ENCODE measurements around the gene DAG1.

DAG1 gene

GRCh38 chr3:49509028-49509561 lies 39.0 kb downstream of the DAG1 start:
- ATAC-seq: no peak
- TF ChIP-seq TOX (CRISPR knock-in tag; IDR thresholded peaks at IDR 0.05; ENCODE audit: borderline replicate concordance): no peak
- TF ChIP-seq TCF4 (CRISPR knock-in tag; IDR thresholded peaks at IDR 0.05; ENCODE audit: borderline replicate concordance): no peak
- no peak for TF ChIP-seq CSDC2 (CRISPR knock-in tag; IDR thresholded peaks at IDR 0.05)
- TF ChIP-seq CREB5 (CRISPR knock-in tag; IDR thresholded peaks at IDR 0.05; ENCODE audit: low read depth): no peak
- no peak for TF ChIP-seq ZC3H10 (CRISPR knock-in tag; IDR thresholded peaks at IDR 0.05)
- no peak for TF ChIP-seq SNAI2 (CRISPR knock-in tag; IDR thresholded peaks at IDR 0.05)
- no peak for TF ChIP-seq OSR1 (CRISPR knock-in tag; IDR thresholded peaks at IDR 0.05)
- TF ChIP-seq ZNF565 (CRISPR knock-in tag; conservative IDR thresholded peaks at IDR 0.05; ENCODE audit: low read depth): no peak
- no peak for TF ChIP-seq GLIS3 (CRISPR knock-in tag; IDR thresholded peaks at IDR 0.05)
- no peak for TF ChIP-seq CSRNP3 (CRISPR knock-in tag; IDR thresholded peaks at IDR 0.05)
- no peak for TF ChIP-seq ZNF8 (CRISPR knock-in tag; IDR thresholded peaks at IDR 0.05)
- TF ChIP-seq PPARA (CRISPR knock-in tag; IDR thresholded peaks at IDR 0.05; ENCODE audit: borderline replicate concordance): no peak
- TF ChIP-seq RARB (CRISPR knock-in tag; IDR thresholded peaks at IDR 0.05): no peak
- TF ChIP-seq ISL1 (CRISPR knock-in tag; IDR thresholded peaks at IDR 0.05): no peak
- TF ChIP-seq PATZ1 (CRISPR knock-in tag; IDR thresholded peaks at IDR 0.05; ENCODE audit: borderline replicate concordance): no peak
- TF ChIP-seq ZNF70 (CRISPR knock-in tag; IDR thresholded peaks at IDR 0.05): no peak
- no peak for TF ChIP-seq ARNTL (CRISPR knock-in tag; IDR thresholded peaks at IDR 0.05; ENCODE audit: borderline replicate concordance, low read depth)
- TF ChIP-seq POU6F1 (CRISPR knock-in tag; IDR thresholded peaks at IDR 0.05; ENCODE audit: borderline replicate concordance, low read depth): no peak
- TF ChIP-seq ESRRG (CRISPR knock-in tag; IDR thresholded peaks at IDR 0.05): no peak
- TF ChIP-seq ZFP30 (CRISPR knock-in tag; IDR thresholded peaks at IDR 0.05): no peak

- no peak for ATAC-seq
- TF ChIP-seq ZNF8 (CRISPR knock-in tag; IDR thresholded peaks at IDR 0.05) (no peak), PPARA (CRISPR knock-in tag; IDR thresholded peaks at IDR 0.05; ENCODE audit: borderline replicate concordance) (no peak), OSR1 (CRISPR knock-in tag; IDR thresholded peaks at IDR 0.05) (no peak), ZFP3 (CRISPR knock-in tag; IDR thresholded peaks at IDR 0.05) (no peak), TCF4 (CRISPR knock-in tag; IDR thresholded peaks at IDR 0.05; ENCODE audit: borderline replicate concordance) (no peak), ESRRG (CRISPR knock-in tag; IDR thresholded peaks at IDR 0.05) (no peak), POU6F1 (CRISPR knock-in tag; IDR thresholded peaks at IDR 0.05; ENCODE audit: borderline replicate concordance, low read depth) (no peak), PATZ1 (CRISPR knock-in tag; IDR thresholded peaks at IDR 0.05; ENCODE audit: borderline replicate concordance) (no peak), GLIS3 (CRISPR knock-in tag; IDR thresholded peaks at IDR 0.05) (no peak), ZC3H10 (CRISPR knock-in tag; IDR thresholded peaks at IDR 0.05) (no peak), ZFP30 (CRISPR knock-in tag; IDR thresholded peaks at IDR 0.05) (no peak), TSHZ2 (CRISPR knock-in tag; IDR thresholded peaks at IDR 0.05) (no peak), TOX (CRISPR knock-in tag; IDR thresholded peaks at IDR 0.05; ENCODE audit: borderline replicate concordance) (no peak), BACH2 (CRISPR knock-in tag; IDR thresholded peaks at IDR 0.05; ENCODE audit: borderline replicate concordance) (no peak), CREB5 (CRISPR knock-in tag; IDR thresholded peaks at IDR 0.05; ENCODE audit: low read depth) (no peak), ARNTL (CRISPR knock-in tag; IDR thresholded peaks at IDR 0.05; ENCODE audit: borderline replicate concordance, low read depth) (no peak)
Observed at GRCh38 chr3:49511639-49512038, 41.6 kb downstream of the DAG1 start.
